Thyroid gland (tissue), 4 donors: ENCODE measurements around the gene DNAH10.

Source experiments
- CTCF ChIP-seq, 6 experiments: fragments of 200-600 bp in 3 of 6; fragments of 450-650 bp in 3 of 6; sonication (generic) in 3 of 6; IDR thresholded peaks; one replicate each; pipeline ENCODE4 v1.5.1; 2016 to 2019; ENCODE audit warnings: antibody characterized with exemption in 6 of 6, mild to moderate bottlenecking in 2 of 6, inconsistent platforms in 1 of 6, moderate library complexity in 1 of 6
- POLR2A ChIP-seq, 2 donors: fragments of 450-650 bp; IDR thresholded peaks; one replicate each; pipeline ENCODE4 v1.6.1; 2017; ENCODE audit warnings: antibody characterized with exemption in 2 of 2, mild to moderate bottlenecking in 2 of 2, moderate library complexity in 1 of 2

GRCh38 chr12:123905319-123905925 is 143.3 kb downstream of the DNAH10 start:
- TF ChIP-seq CTCF (IDR thresholded peaks at IDR 0.05) (peak; percentile 68 to 88 (median 76)), POLR2A (IDR thresholded peaks at IDR 0.05) (no peak)
